Spleen (tissue), 7 donors: ENCODE data around the gene RGS6.

Experiments
- CTCF ChIP-seq, 11 experiments: fragments of 200-600 bp in 7 of 11; fragments of 450-650 bp in 4 of 11; sonication (generic) in 4 of 11; IDR thresholded peaks in 8 of 11; conservative IDR thresholded peaks in 3 of 11; 1 replicate in 7 of 11; 2 replicates in 4 of 11; pipeline versions ENCODE4 v1.4.0 to v1.8.0; 2016 to 2021; ENCODE audit warnings: antibody characterized with exemption in 11 of 11, inconsistent platforms in 4 of 11, mild to moderate bottlenecking in 1 of 11
- POLR2A ChIP-seq, 3 donors: fragments of 450-650 bp; IDR thresholded peaks; one replicate each; pipeline ENCODE4 v1.5.1; 2017; ENCODE audit warnings: antibody characterized with exemption in 3 of 3, mild to moderate bottlenecking in 1 of 3
- POLR2AphosphoS5 ChIP-seq, 3 donors: sonication (generic); formaldehyde crosslinking; IDR thresholded peaks; one replicate each; pipeline ENCODE4 v1.5.1; 2017; ENCODE audit warnings: antibody characterized with exemption in 3 of 3
- donor health status: DM: no; HTN: no; CAD: no; lungs with moderate emphysema.
- donor health status: DM: no; HTN: no; CAD: no.
- donor health status: DM: no; HTN: no; CAD: no.

- TF ChIP-seq CTCF (IDR thresholded peaks at IDR 0.05 in 8 of 11, conservative IDR thresholded peaks at IDR 0.05 in 3 of 11) (no peak), POLR2A (IDR thresholded peaks at IDR 0.05) (no peak), POLR2AphosphoS5 (IDR thresholded peaks at IDR 0.05) (no peak)
Observed at GRCh38 chr14:71947947-71948500, 15.8 kb downstream of the RGS6 start.
